PC-9 (cell line): ENCODE results near the gene TMEM164. TPM values are rescaled to one million over a fixed set of nuclear protein-coding genes. Genes with fewer than 3 reads are reported as not detected.

Experiments used
- BruUV-seq: library from RNA; stranded (reverse); fragments of 400-500 nt; replicated peaks from 2 replicates; lab custom pipeline; 2021; lab: Mats Ljungman, UMichigan
- CTCF ChIA-PET: fragments of 300-600 bp; sonication (Branson Sonifier 250); formaldehyde crosslinking; loops from one replicate; lab custom pipeline; 2022; ENCODE audit warnings: antibody characterized with exemption; lab: Charles Lee
- POLR2A ChIA-PET: fragments of 300-600 bp; sonication (Branson Sonifier 250); formaldehyde crosslinking; loops from one replicate; lab custom pipeline; 2022; ENCODE audit warnings: antibody characterized with exemption; ENCODE audit not compliant: unreplicated experiment; lab: Charles Lee
- DNase-seq, 2 experiments: peaks; one replicate each; pipeline versions ENCODE4 v3.0.0 to v3.0.0-alpha.2; 2015 to 2022; ENCODE audit warnings: mixed read lengths in 1 of 2
- H2AFZ ChIP-seq: fragments of 200-600 bp; sonication (generic); 2 replicates; pipeline ENCODE4 v1.8.1; 2017; ENCODE audit warnings: antibody characterized with exemption
- H3F3A ChIP-seq: fragments of 200-600 bp; sonication (generic); 2 replicates; pipeline ENCODE4 v1.8.1; 2017; ENCODE audit warnings: antibody characterized with exemption, mild to moderate bottlenecking, low read depth; ENCODE audit not compliant: insufficient read depth
- H3K27ac ChIP-seq: fragments of 200-600 bp; sonication (generic); 2 replicates; pipeline ENCODE4 v1.6.1; 2016; ENCODE audit warnings: mixed run types
- H3K27me3 ChIP-seq: fragments of 200-600 bp; sonication (generic); 2 replicates; pipeline ENCODE4 v1.6.1; 2016; ENCODE audit warnings: low read depth, mixed run types; ENCODE audit not compliant: insufficient read depth
- H3K36me3 ChIP-seq: fragments of 200-600 bp; sonication (generic); 2 replicates; pipeline ENCODE4 v1.6.1; 2016; ENCODE audit warnings: low read depth, mixed run types
- H3K4me1 ChIP-seq: fragments of 200-600 bp; sonication (generic); replicated peaks from 2 replicates; pipeline ENCODE4 v1.6.1; 2016; ENCODE audit warnings: mixed run types; ENCODE audit not compliant: insufficient read depth
- H3K4me2 ChIP-seq: fragments of 200-600 bp; sonication (generic); 2 replicates; pipeline ENCODE4 v1.6.1; 2017; ENCODE audit warnings: mixed run types
- H3K4me3 ChIP-seq: fragments of 200-600 bp; sonication (generic); 2 replicates; pipeline ENCODE4 v1.6.1; 2016; ENCODE audit warnings: mixed run types
- H3K79me2 ChIP-seq: fragments of 200-600 bp; sonication (generic); 2 replicates; pipeline ENCODE4 v1.6.1; 2017; ENCODE audit warnings: low read depth, mixed run types
- H3K9me2 ChIP-seq: fragments of 200-600 bp; sonication (generic); 2 replicates; pipeline ENCODE4 v1.8.1; 2017; ENCODE audit warnings: mild to moderate bottlenecking; ENCODE audit not compliant: insufficient read depth
- H3K9me3 ChIP-seq: fragments of 200-600 bp; sonication (generic); 2 replicates; pipeline ENCODE4 v1.8.1; 2016; ENCODE audit warnings: low read depth; ENCODE audit not compliant: insufficient read depth
- H4K20me1 ChIP-seq: fragments of 200-600 bp; sonication (generic); 2 replicates; pipeline ENCODE4 v1.8.1; 2017; ENCODE audit not compliant: insufficient read depth
- EZH2 ChIP-seq: fragments of 200-600 bp; sonication (generic); IDR thresholded peaks from 2 replicates; pipeline ENCODE4 v1.8.0; 2017; ENCODE audit warnings: antibody characterized with exemption, low read depth
- intact Hi-C: fragments of 100-400 bp; cut with micrococcal nuclease; formaldehyde crosslinking; loops from one replicate; pipeline ENCODE4 v1.10.0; 2022; ENCODE audit not compliant: unreplicated experiment
- total RNA-seq: library from RNA; stranded (reverse); gene quantifications from 2 replicates; pipeline ENCODE4 v1.2.3, GENCODE V29; 2021
- TF ChIP-seq, protein P1 (sequence below): fragments of 200-600 bp; sonication (generic); conservative IDR thresholded peaks from 2 replicates; pipeline ENCODE4 v1.6.1; 2017; ENCODE audit warnings: mixed run types, antibody characterized with exemption, mild to moderate bottlenecking, moderate library complexity

Gene TMEM164
- total RNA-seq, 1 experiment from 2014 or later, result 44.5 TPM

DNA sequence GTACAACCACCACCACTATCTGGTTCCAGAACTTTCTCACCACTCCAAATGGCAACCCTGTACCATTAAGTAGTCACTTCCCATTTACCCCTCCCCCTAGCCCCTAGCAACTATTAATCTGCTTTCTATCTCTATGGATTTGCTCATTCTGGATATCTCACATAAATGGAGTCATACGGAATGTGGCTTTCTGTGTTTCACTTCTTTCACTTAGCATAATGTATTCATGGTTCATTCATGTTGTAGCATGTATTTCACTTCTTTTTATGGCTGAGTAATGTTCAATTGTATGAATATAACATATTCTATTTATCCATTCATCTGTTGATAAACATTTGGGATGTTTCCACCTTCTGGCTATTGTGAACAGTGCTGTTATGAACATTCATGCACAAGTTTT, 210.3 kb downstream of the TMEM164 start:
- ChIA-PET POLR2A (no interaction called here), CTCF (no interaction called here)
- Histone ChIP-seq H3K27ac (no peak overlapping the region), H3K9me3 (no peaks in the 10 kb centered on the region), H3K36me3 (no peaks in the 10 kb centered on the region), H3K9me2 (no peaks in the 10 kb centered on the region; the same call in 1 of the 2 replicates), H3K4me1 (peaks cover 38% of the 10 kb centered on the region), H3K4me3 (no peak overlapping the region), H4K20me1 (no peaks in the 10 kb centered on the region), H3F3A (peaks cover 14% of the 10 kb centered on the region), H3K27me3 (no peaks in the 10 kb centered on the region), H3K79me2 (peaks cover 12% of the 10 kb centered on the region), H2AFZ (no peak overlapping the region), H3K4me2 (no peak overlapping the region)
- intact Hi-C loops, result loop anchor here (5.0 kb wide), 1 partner anchor 104 kb away; the partner anchor contains the start of gene AMMECR1
- BruUV-seq, result no TSS peak
- DNase-seq, result no peak
- TF ChIP-seq, protein P1, sequence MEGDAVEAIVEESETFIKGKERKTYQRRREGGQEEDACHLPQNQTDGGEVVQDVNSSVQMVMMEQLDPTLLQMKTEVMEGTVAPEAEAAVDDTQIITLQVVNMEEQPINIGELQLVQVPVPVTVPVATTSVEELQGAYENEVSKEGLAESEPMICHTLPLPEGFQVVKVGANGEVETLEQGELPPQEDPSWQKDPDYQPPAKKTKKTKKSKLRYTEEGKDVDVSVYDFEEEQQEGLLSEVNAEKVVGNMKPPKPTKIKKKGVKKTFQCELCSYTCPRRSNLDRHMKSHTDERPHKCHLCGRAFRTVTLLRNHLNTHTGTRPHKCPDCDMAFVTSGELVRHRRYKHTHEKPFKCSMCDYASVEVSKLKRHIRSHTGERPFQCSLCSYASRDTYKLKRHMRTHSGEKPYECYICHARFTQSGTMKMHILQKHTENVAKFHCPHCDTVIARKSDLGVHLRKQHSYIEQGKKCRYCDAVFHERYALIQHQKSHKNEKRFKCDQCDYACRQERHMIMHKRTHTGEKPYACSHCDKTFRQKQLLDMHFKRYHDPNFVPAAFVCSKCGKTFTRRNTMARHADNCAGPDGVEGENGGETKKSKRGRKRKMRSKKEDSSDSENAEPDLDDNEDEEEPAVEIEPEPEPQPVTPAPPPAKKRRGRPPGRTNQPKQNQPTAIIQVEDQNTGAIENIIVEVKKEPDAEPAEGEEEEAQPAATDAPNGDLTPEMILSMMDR, result no peak
- no peak for TF ChIP-seq EZH2

DNA sequence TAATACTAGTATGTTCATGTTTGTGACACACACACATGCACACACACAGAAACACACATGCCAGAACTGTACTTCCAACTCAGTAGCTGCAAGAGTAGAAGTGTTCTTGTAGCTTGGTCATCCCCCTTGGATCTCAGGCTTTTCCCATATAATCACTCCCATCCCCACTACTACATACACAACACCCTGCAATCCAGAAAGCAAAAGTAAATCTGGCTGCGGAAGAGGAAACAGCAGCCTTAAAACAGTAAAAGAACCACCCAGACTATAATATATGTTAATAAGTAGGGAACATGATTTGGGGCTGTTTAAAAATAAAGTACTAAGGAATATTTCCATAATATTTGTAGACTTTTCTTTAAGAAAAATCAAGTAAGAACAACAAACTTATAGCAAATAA, 211.8 kb downstream of the TMEM164 start:
- H3K36me3 ChIP-seq, result 0 out of 2 replicates have a peak, but pooled peaks cover 8% of the 10 kb centered on the region
- POLR2A ChIA-PET, result no interaction called here
- H3K9me2 ChIP-seq, result no peaks in the 10 kb centered on the region; the same call in 1 of the 2 replicates
- no peak overlapping the region for H3K4me3 ChIP-seq
- CTCF ChIA-PET, result no interaction called here
- 0 out of 2 replicates have a peak, but pooled peaks cover 7% of the 10 kb centered on the region for H3K9me3 ChIP-seq
- no peak for DNase-seq
- H4K20me1 ChIP-seq, result no peaks in the 10 kb centered on the region
- H3K27ac ChIP-seq, result no peak overlapping the region
- peaks cover 30% of the 10 kb centered on the region for H3K4me1 ChIP-seq
- no peak overlapping the region for H3K4me2 ChIP-seq
- no peaks in the 10 kb centered on the region for H3K27me3 ChIP-seq
- H2AFZ ChIP-seq, result no peak overlapping the region
- no TSS peak for BruUV-seq
- peaks cover 5% of the 10 kb centered on the region for H3K79me2 ChIP-seq
- TF ChIP-seq, protein P1, result no peak
- intact Hi-C loops, result loop anchor here (5.0 kb wide), 1 partner anchor 103 kb away; the partner anchor contains the start of gene AMMECR1
- peaks cover 9% of the 10 kb centered on the region for H3F3A ChIP-seq

DNA sequence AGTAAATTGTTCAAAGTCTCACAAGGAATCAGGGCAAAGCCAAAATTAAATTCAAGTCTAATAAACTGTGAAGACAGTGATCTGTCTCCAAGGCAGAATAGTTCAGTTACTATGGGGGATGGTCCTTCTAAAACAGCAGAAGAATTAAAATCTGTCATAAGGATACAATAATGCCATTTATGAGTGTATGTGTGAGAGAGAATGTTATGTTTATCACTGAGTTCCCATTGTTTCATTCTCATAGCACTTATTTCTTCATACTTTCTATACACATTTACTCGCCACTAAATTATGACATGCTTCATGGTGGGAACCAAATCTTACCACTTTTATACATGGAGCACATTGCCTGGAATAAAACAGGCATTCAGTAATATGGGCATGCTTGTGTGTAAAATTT, 212.5 kb downstream of the TMEM164 start:
- BruUV-seq, result no TSS peak
- H4K20me1 ChIP-seq, result no peaks in the 10 kb centered on the region
- H3K9me3 ChIP-seq, result 0 out of 2 replicates have a peak, but pooled peaks cover 7% of the 10 kb centered on the region
- no peak for DNase-seq
- no peaks in the 10 kb centered on the region for H3K9me2 ChIP-seq
- peaks cover 5% of the 10 kb centered on the region; the same call in 1 of the 2 replicates for H3K79me2 ChIP-seq
- no peak overlapping the region for H3K4me2 ChIP-seq
- ChIA-PET POLR2A (no interaction called here), CTCF (no interaction called here)
- H3K36me3 ChIP-seq, result 0 out of 2 replicates have a peak, but pooled peaks cover 8% of the 10 kb centered on the region
- H3K27me3 ChIP-seq, result no peaks in the 10 kb centered on the region
- TF ChIP-seq, protein P1, result no peak
- TF ChIP-seq EZH2, result no peak
- no peak overlapping the region for H3K27ac ChIP-seq
- intact Hi-C loops, result no loop called here
- peaks cover 30% of the 10 kb centered on the region for H3K4me1 ChIP-seq
- no peak overlapping the region for H2AFZ ChIP-seq
- no peak overlapping the region for H3K4me3 ChIP-seq
- peaks cover 8% of the 10 kb centered on the region for H3F3A ChIP-seq
